Lower leg skin (tissue), 4 donors: ENCODE data around the gene ID2. TPM values are rescaled to one million over a fixed set of nuclear protein-coding genes. Genes with fewer than 3 reads are reported as not detected.

ENCODE experiments used
- DNase-seq, 2 donors: peaks; one replicate each; pipeline ENCODE4 v3.0.0-alpha.2; 2019; ENCODE audit warnings: low spot score in 2 of 2
- H3K4me3 ChIP-seq: fragments of 200-600 bp; sonication (generic); 2 replicates; pipeline ENCODE4 v1.5.1; 2017; ENCODE audit warnings: mild to moderate bottlenecking, low read depth; ENCODE audit not compliant: poor library complexity, severe bottlenecking
- POLR2A ChIP-seq, 2 donors: fragments of 450-650 bp; IDR thresholded peaks; one replicate each; pipeline ENCODE4 v1.6.1; 2016 to 2017; ENCODE audit warnings: antibody characterized with exemption in 2 of 2, mild to moderate bottlenecking in 1 of 2, moderate library complexity in 1 of 2
- WGBS, 2 donors: methylation state at CpG; one replicate each; pipeline ENCODE4 v1.1.5; 2018; 5-methylcytosine and 5-hydroxymethylcytosine counted together
- intact Hi-C: fragments of 100-400 bp; cut with DNase I; formaldehyde crosslinking; loops from one replicate; pipeline ENCODE4 v1.15.0; 2023; ENCODE audit warnings: low total_unique reads
- total RNA-seq, 4 donors: library from RNA; depleted of rRNA; stranded (reverse); fragments of >200 nt; gene quantifications; one replicate each; pipeline ENCODE4 v1.1.0, GENCODE V29; 2016
- TF ChIP-seq, protein P1 (sequence below), 3 donors: fragments of 450-650 bp; IDR thresholded peaks; one replicate each; pipeline ENCODE4 v1.5.1; 2016; ENCODE audit warnings: antibody characterized with exemption in 3 of 3, mild to moderate bottlenecking in 3 of 3, moderate library complexity in 2 of 3

The ID2 gene
- total RNA-seq, 4 donors from 2014 or later = 120 to 271 (median 209) TPM

DNA sequence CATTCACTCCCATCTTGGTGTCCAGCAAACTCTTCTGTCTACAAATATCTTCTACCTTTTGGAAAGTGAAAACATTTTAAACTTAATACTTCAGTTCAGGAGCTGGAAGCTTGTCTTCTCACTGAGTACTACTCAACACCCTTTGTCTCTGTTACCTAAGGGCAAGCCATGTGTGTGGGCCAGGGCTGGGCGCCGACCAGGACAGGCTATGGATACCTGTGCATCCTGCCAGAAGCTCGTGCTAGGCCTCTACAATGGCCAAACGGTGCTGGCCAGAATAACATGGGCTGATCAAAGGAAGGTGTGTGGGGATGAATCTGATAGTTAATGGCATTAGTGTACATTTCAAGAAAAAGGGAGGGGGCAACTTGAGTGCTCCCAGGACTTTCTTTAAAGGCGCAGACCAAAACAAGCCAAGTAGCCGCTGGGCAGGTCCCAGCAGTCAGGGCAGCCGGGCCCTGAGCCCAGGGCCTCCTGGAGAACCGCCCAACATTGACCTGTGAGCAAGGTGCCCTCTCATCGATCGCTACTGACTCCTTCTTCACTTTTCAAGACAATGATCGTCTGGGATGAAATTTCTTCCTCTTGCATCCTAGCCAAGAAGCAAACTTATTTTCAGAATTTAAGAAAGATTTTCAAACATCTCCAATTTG is 29.0 kb upstream of the ID2 start:
- intact Hi-C loops = no loop called here
- WGBS, 2 donors = 90 to 95% methylated on average over 11 of the region's 11 CpGs
- no peak for TF ChIP-seq POLR2A (IDR thresholded peaks at IDR 0.05)
- TF ChIP-seq, protein P1, sequence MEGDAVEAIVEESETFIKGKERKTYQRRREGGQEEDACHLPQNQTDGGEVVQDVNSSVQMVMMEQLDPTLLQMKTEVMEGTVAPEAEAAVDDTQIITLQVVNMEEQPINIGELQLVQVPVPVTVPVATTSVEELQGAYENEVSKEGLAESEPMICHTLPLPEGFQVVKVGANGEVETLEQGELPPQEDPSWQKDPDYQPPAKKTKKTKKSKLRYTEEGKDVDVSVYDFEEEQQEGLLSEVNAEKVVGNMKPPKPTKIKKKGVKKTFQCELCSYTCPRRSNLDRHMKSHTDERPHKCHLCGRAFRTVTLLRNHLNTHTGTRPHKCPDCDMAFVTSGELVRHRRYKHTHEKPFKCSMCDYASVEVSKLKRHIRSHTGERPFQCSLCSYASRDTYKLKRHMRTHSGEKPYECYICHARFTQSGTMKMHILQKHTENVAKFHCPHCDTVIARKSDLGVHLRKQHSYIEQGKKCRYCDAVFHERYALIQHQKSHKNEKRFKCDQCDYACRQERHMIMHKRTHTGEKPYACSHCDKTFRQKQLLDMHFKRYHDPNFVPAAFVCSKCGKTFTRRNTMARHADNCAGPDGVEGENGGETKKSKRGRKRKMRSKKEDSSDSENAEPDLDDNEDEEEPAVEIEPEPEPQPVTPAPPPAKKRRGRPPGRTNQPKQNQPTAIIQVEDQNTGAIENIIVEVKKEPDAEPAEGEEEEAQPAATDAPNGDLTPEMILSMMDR (IDR thresholded peaks at IDR 0.05) = no peak
- no peak overlapping the region for H3K4me3 ChIP-seq
- no peak for DNase-seq

DNA sequence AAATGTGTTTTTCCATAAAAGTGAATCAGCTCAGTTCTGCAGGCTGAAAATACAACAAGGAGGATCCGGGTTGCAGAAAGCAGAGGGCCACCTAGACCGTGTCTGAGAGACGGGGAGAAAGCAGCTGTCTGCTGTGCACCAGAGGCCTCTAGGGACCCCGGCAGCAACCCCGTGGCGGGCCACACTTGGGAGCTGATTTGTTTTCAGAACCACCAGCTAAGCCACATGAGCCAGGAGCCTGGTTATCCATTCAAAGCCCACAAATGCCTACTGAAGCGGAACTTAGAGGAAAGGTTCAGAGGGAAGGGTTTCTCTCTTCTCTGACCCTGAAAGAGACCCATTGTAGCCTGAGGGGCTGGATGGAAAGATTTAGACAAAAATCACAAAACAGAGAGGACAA is 28.4 kb upstream of the ID2 start:
- no peak for DNase-seq
- 86 to 88% methylated on average over 7 of the region's 7 CpGs for WGBS, 2 donors
- no peak for TF ChIP-seq POLR2A (IDR thresholded peaks at IDR 0.05)
- TF ChIP-seq, protein P1 (IDR thresholded peaks at IDR 0.05) = no peak
- no peak overlapping the region for H3K4me3 ChIP-seq
- intact Hi-C loops = no loop called here

DNA sequence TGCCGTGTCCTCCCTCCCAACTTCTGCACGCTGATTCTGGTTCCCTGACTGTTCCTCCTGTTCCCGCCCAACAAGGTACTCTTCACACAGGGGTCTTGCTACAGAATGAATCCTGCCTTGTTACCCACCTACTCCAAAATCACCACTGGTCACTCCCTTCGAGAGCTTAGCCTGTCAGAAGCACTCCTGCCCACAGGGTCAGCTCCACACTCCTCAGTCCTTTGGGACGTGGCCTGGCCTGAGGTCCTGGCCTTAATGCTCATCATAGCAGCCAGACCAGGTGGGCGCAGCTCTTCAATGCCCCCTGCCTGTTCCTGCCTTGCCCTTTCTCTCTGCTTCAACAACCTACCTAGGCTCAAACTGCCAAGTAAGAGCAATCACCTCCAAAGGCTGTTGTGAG is 27.8 kb upstream of the ID2 start:
- WGBS, 2 donors = 92 to 99% methylated on average over 6 of the region's 6 CpGs
- TF ChIP-seq, protein P1 (IDR thresholded peaks at IDR 0.05) = no peak
- no peak for TF ChIP-seq POLR2A (IDR thresholded peaks at IDR 0.05)
- intact Hi-C loops = no loop called here
- DNase-seq = no peak
- H3K4me3 ChIP-seq = no peak overlapping the region

DNA sequence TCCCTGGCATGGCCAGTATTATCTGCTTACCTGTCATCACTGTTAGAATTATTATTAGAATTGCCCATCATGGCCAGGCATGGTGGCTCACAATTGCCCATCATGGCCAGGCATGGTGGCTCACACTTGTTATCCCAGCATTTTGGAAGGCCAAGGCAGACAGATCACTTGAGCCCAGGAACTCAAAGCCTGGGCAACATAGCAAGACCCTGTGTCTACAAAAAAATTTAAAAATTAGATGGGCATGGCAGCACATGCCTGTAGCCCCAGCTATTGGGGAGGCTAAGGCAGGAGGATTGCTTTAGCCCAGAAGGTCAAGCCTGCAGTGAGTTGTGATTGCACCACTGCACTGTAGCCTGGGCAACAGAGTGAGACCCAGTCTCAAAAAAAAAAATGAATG is 27.4 kb upstream of the ID2 start:
- H3K4me3 ChIP-seq = no peak overlapping the region
- DNase-seq = no peak
- intact Hi-C loops = no loop called here
- no peak for TF ChIP-seq POLR2A (IDR thresholded peaks at IDR 0.05)
- TF ChIP-seq, protein P1 (IDR thresholded peaks at IDR 0.05) = no peak

DNA sequence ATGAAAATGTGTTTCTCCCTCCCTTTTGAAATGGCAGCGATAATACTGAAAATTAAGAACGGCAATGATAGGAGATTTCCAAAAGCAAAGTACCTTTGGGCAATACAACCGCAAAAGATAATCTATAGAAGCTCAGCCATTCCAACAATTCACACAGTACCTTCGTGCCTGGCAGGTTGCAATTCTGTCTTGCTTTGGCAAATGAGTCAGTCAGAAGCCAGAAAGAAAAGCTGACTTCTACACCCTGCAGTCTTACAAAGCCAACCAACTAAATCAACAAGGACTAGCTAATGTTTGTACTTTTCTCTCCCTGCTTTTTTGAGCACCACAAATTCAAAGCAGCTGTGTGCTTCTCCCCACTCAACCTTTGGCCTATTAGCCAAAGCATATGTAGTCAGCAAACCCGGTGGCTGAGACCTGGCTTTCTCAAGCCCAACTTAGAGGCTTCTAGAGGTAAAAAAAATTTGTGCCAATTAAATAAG is 25.7 kb upstream of the ID2 start:
- TF ChIP-seq, protein P1 (IDR thresholded peaks at IDR 0.05) = no peak
- no peak for TF ChIP-seq POLR2A (IDR thresholded peaks at IDR 0.05)
- H3K4me3 ChIP-seq = no peak overlapping the region
- no peak for DNase-seq
- WGBS, 2 donors = 64 to 70% methylated on average over 5 of the region's 5 CpGs
- intact Hi-C loops = no loop called here

DNA sequence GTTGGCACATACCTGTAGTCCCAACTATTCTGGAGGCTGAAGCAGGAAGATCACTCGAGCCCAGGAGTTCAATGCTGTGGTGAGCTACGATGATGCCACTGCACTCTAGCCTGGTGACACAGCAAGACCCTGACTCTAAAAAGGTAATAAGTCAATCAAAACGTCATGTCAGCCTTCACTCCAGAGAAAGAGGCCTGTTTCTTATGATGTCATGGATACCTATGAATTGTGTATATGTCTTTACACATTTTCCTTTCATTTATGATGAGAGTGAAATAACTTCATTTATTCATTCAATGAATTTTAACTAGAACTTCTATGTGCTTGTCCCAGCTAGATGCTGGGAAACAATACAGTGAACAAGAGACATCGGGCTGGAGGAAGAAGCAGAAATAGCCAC is 25.0 kb upstream of the ID2 start:
- H3K4me3 ChIP-seq = no peak overlapping the region
- TF ChIP-seq, protein P1 (IDR thresholded peaks at IDR 0.05) = no peak
- no peak for TF ChIP-seq POLR2A (IDR thresholded peaks at IDR 0.05)
- intact Hi-C loops = no loop called here
- 87 to 89% methylated on average over 4 of the region's 4 CpGs for WGBS, 2 donors
- DNase-seq = no peak
